HepG2 (cell line): ENCODE measurements around the gene OR2M7.

Experiments
- HOXD1 ChIP-seq: sonication (generic); formaldehyde crosslinking; IDR thresholded peaks from 2 replicates; pipeline ENCODE4 v1.5.0; 2020; ENCODE audit warnings: missing genetic modification reagents
- PPARG ChIP-seq: conservative IDR thresholded peaks from 2 replicates; pipeline ENCODE4 v1.6.1; 2016; ENCODE audit warnings: missing biosample characterization, missing genetic modification reagents
- TAF1 ChIP-seq: sonication (generic); formaldehyde crosslinking; IDR thresholded peaks from 2 replicates; pipeline ENCODE4 v1.4.0; 2020; ENCODE audit warnings: missing genetic modification reagents
- ZNF207 ChIP-seq: fragments of 450-650 bp; IDR thresholded peaks from 2 replicates; pipeline ENCODE4 v1.6.1; 2016; ENCODE audit warnings: antibody characterized with exemption, borderline replicate concordance
- TF ChIP-seq, protein P1 (sequence below): sonication (generic); formaldehyde crosslinking; IDR thresholded peaks from 2 replicates; pipeline ENCODE4 v1.4.0; 2020; ENCODE audit warnings: missing genetic modification reagents
- TF ChIP-seq, protein P2 (sequence below): sonication (generic); formaldehyde crosslinking; IDR thresholded peaks from 2 replicates; pipeline ENCODE4 v1.5.0; 2020; ENCODE audit warnings: mild to moderate bottlenecking, missing genetic modification reagents, moderate library complexity
- TF ChIP-seq, protein P3 (sequence below): sonication (generic); formaldehyde crosslinking; IDR thresholded peaks from 2 replicates; pipeline ENCODE4 v1.4.0; 2020; ENCODE audit warnings: missing genetic modification reagents
- TF ChIP-seq, protein P4 (sequence below): sonication (generic); formaldehyde crosslinking; IDR thresholded peaks from 2 replicates; pipeline ENCODE4 v1.8.1; 2022; ENCODE audit warnings: mild to moderate bottlenecking, missing genetic modification reagents

DNA sequence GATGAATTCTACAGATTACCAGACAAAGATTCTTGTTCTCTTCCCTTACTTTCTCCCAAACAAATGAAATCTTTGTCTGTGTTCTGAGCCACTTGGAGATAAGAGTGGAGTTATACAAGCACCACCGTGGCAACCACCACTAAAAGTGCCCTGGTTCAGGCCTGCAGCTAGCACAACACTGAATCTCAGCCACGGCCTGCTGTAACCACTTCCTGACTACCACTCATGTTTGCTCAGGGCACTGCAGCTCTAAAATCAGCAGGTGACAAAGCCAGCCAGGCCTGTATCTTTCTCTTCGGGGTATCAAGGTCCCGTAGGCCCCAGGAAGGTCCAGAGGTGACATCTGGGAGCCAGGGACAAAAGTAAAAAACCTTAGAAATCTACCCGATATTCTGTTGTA lies 48.0 kb upstream of the OR2M7 start:
- no peak for TF ChIP-seq TAF1 (CRISPR knock-in tag)
- no peak for TF ChIP-seq HOXD1 (CRISPR knock-in tag)
- TF ChIP-seq, protein P1, sequence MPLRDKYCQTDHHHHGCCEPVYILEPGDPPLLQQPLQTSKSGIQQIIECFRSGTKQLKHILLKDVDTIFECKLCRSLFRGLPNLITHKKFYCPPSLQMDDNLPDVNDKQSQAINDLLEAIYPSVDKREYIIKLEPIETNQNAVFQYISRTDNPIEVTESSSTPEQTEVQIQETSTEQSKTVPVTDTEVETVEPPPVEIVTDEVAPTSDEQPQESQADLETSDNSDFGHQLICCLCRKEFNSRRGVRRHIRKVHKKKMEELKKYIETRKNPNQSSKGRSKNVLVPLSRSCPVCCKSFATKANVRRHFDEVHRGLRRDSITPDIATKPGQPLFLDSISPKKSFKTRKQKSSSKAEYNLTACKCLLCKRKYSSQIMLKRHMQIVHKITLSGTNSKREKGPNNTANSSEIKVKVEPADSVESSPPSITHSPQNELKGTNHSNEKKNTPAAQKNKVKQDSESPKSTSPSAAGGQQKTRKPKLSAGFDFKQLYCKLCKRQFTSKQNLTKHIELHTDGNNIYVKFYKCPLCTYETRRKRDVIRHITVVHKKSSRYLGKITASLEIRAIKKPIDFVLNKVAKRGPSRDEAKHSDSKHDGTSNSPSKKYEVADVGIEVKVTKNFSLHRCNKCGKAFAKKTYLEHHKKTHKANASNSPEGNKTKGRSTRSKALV (CRISPR knock-in tag) = no peak
- TF ChIP-seq ZNF207 = no peak
- TF ChIP-seq, protein P2, sequence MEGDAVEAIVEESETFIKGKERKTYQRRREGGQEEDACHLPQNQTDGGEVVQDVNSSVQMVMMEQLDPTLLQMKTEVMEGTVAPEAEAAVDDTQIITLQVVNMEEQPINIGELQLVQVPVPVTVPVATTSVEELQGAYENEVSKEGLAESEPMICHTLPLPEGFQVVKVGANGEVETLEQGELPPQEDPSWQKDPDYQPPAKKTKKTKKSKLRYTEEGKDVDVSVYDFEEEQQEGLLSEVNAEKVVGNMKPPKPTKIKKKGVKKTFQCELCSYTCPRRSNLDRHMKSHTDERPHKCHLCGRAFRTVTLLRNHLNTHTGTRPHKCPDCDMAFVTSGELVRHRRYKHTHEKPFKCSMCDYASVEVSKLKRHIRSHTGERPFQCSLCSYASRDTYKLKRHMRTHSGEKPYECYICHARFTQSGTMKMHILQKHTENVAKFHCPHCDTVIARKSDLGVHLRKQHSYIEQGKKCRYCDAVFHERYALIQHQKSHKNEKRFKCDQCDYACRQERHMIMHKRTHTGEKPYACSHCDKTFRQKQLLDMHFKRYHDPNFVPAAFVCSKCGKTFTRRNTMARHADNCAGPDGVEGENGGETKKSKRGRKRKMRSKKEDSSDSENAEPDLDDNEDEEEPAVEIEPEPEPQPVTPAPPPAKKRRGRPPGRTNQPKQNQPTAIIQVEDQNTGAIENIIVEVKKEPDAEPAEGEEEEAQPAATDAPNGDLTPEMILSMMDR (CRISPR knock-in tag) = no peak
- TF ChIP-seq PPARG = no peak
- TF ChIP-seq, protein P3, sequence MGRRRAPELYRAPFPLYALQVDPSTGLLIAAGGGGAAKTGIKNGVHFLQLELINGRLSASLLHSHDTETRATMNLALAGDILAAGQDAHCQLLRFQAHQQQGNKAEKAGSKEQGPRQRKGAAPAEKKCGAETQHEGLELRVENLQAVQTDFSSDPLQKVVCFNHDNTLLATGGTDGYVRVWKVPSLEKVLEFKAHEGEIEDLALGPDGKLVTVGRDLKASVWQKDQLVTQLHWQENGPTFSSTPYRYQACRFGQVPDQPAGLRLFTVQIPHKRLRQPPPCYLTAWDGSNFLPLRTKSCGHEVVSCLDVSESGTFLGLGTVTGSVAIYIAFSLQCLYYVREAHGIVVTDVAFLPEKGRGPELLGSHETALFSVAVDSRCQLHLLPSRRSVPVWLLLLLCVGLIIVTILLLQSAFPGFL = no peak
- TF ChIP-seq, protein P4, sequence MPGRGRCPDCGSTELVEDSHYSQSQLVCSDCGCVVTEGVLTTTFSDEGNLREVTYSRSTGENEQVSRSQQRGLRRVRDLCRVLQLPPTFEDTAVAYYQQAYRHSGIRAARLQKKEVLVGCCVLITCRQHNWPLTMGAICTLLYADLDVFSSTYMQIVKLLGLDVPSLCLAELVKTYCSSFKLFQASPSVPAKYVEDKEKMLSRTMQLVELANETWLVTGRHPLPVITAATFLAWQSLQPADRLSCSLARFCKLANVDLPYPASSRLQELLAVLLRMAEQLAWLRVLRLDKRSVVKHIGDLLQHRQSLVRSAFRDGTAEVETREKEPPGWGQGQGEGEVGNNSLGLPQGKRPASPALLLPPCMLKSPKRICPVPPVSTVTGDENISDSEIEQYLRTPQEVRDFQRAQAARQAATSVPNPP (CRISPR knock-in tag) = no peak
